Suprapubic skin (tissue), 4 donors: Measurements from ENCODE around the gene NEK6.

Experiments used
- CTCF ChIP-seq, 2 donors: fragments of 200-600 bp in 1 of 2; fragments of 450-650 bp in 1 of 2; sonication (generic) in 1 of 2; IDR thresholded peaks; one replicate each; pipeline ENCODE4 v1.5.1; 2016 to 2019; ENCODE audit warnings: antibody characterized with exemption in 2 of 2, mild to moderate bottlenecking in 1 of 2, moderate library complexity in 1 of 2
- POLR2A ChIP-seq, 2 donors: fragments of 450-650 bp; IDR thresholded peaks; one replicate each; pipeline ENCODE4 v1.6.1; 2017; ENCODE audit warnings: antibody characterized with exemption in 2 of 2, mild to moderate bottlenecking in 2 of 2, moderate library complexity in 2 of 2
- POLR2AphosphoS5 ChIP-seq, 3 donors: sonication (generic); formaldehyde crosslinking; IDR thresholded peaks; one replicate each; pipeline ENCODE4 v1.6.1; 2017; ENCODE audit warnings: antibody characterized with exemption in 3 of 3

- TF ChIP-seq CTCF (IDR thresholded peaks at IDR 0.05) (no peak), POLR2A (IDR thresholded peaks at IDR 0.05) (no peak), POLR2AphosphoS5 (IDR thresholded peaks at IDR 0.05) (no peak)
Measured at GRCh38 chr9:124264823-124265233, 7.1 kb downstream of the NEK6 start.
